ENCODE data around the gene BCAS1. TPM values are rescaled to one million over a fixed set of nuclear protein-coding genes. Genes with fewer than 3 reads are reported as not detected.

Gene BCAS1
- total RNA-seq, 1 experiment from 2014 or later: 1.2 TPM

- POLR2A ChIA-PET: no interaction called here
- peaks cover 28% of the 10 kb centered on the region for H3K4me1 ChIP-seq
- no peak for TF ChIP-seq CTCF (IDR thresholded peaks at IDR 0.05; ENCODE audit: insufficient read depth in 1 of 2, low read depth in 1 of 2, low read length in 1 of 2, severe bottlenecking in 1 of 2, unreplicated experiment in 1 of 2)
- BruUV-seq (replicated peaks): no TSS peak
- Mint-ChIP-seq H3K9me3 (ENCODE audit: unreplicated experiment) (no peaks in the 10 kb centered on the region), H3K4me1 (ENCODE audit: low read depth, unreplicated experiment) (peaks cover 33% of the 10 kb centered on the region), H3K4me3 (ENCODE audit: unreplicated experiment) (no peak overlapping the region), H3K27me3 (ENCODE audit: insufficient read depth, unreplicated experiment) (peaks cover 3% of the 10 kb centered on the region), H3K27ac (ENCODE audit: unreplicated experiment) (no peak overlapping the region), H3K36me3 (ENCODE audit: insufficient read depth, unreplicated experiment) (no peaks in the 10 kb centered on the region)
- H3K27me3 ChIP-seq (replicated peaks; ENCODE audit: control insufficient read depth, insufficient read depth, low read length): no peaks in the 10 kb centered on the region
- CTCF ChIA-PET: no interaction called here
- DNase-seq: no peak
- no peaks in the 10 kb centered on the region for H3K9me3 ChIP-seq
- no peaks in the 10 kb centered on the region for H3K36me3 ChIP-seq (ENCODE audit: control insufficient read depth, insufficient read depth, low read length)
- intact Hi-C loops (cut with micrococcal nuclease; ENCODE audit: unreplicated experiment): no loop called here
- H3K4me3 ChIP-seq (ENCODE audit: low read depth, low read length): no peak overlapping the region
These were observed 2.9 kb upstream of the BCAS1 start for GRCh38 chr20:54073288-54073687.

- H3K9me3 ChIP-seq: no peaks in the 10 kb centered on the region
- no peaks in the 10 kb centered on the region for H3K36me3 Mint-ChIP-seq (ENCODE audit: insufficient read depth, unreplicated experiment)
- H3K4me3 ChIP-seq (ENCODE audit: low read depth, low read length): no peak overlapping the region
- peak overlapping the region; percentile 64 for H3K27ac Mint-ChIP-seq (ENCODE audit: unreplicated experiment)
- no peak for DNase-seq
- H3K36me3 ChIP-seq (ENCODE audit: control insufficient read depth, insufficient read depth, low read length): no peaks in the 10 kb centered on the region
- intact Hi-C loops (cut with micrococcal nuclease; ENCODE audit: unreplicated experiment): loop anchor here (5.0 to 10.0 kb wide), 3 partner anchors 335 to 657 kb away; no protein-coding TSS in a partner anchor
- ChIA-PET CTCF (interaction anchor here (0.6 to 1.1 kb wide), 2 partner anchors 27 to 138 kb away, joined by 3 read pairs; partner anchors contain the start of gene PFDN4), POLR2A (no interaction called here)
- H3K27me3 ChIP-seq (replicated peaks; ENCODE audit: control insufficient read depth, insufficient read depth, low read length): no peaks in the 10 kb centered on the region
- no peak for TF ChIP-seq CTCF (IDR thresholded peaks at IDR 0.05; ENCODE audit: insufficient read depth in 1 of 2, low read depth in 1 of 2, low read length in 1 of 2, severe bottlenecking in 1 of 2, unreplicated experiment in 1 of 2)
- BruUV-seq (replicated peaks): no TSS peak
- H3K4me1 ChIP-seq: peaks cover 51% of the 10 kb centered on the region
- H3K4me3 Mint-ChIP-seq (ENCODE audit: unreplicated experiment): no peak overlapping the region
- H3K27me3 Mint-ChIP-seq (ENCODE audit: insufficient read depth, unreplicated experiment): no peaks in the 10 kb centered on the region
- H3K4me1 Mint-ChIP-seq (ENCODE audit: low read depth, unreplicated experiment): peaks cover 36% of the 10 kb centered on the region
- no peaks in the 10 kb centered on the region for H3K9me3 Mint-ChIP-seq (ENCODE audit: unreplicated experiment)
These were observed 858 bp downstream of the BCAS1 start for GRCh38 chr20:54069501-54069971.

DNA sequence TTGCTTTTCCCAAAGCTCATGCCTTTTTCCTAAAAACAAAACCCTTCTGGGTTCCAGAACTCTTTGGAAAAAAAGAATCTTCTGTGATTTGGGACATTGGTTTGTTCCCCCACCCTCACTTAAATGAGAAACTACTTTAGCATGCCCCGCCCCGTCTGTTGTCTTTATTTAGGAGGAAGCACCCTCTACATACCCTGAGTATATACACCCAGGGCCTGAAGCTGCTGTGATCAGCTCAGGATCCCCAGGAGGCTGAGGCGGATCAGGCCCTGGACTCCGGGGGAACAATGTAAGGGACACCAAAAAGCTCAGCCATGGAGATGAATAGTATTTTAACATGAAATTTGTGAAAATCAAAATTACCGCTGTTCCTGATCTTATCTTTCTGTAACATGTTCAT is 1.4 kb downstream of the BCAS1 start:
- no peaks in the 10 kb centered on the region for H3K36me3 ChIP-seq (ENCODE audit: control insufficient read depth, insufficient read depth, low read length)
- Mint-ChIP-seq H3K4me1 (ENCODE audit: low read depth, unreplicated experiment) (peaks cover 36% of the 10 kb centered on the region), H3K36me3 (ENCODE audit: insufficient read depth, unreplicated experiment) (no peaks in the 10 kb centered on the region), H3K4me3 (ENCODE audit: unreplicated experiment) (no peak overlapping the region), H3K27ac (ENCODE audit: unreplicated experiment) (peak overlapping the region; percentile 64), H3K9me3 (ENCODE audit: unreplicated experiment) (no peaks in the 10 kb centered on the region), H3K27me3 (ENCODE audit: insufficient read depth, unreplicated experiment) (no peaks in the 10 kb centered on the region)
- ChIA-PET POLR2A (no interaction called here), CTCF (interaction anchor here (0.6 to 1.1 kb wide), 2 partner anchors 28 to 139 kb away, joined by 3 read pairs; partner anchors contain the start of gene PFDN4)
- no peak for TF ChIP-seq CTCF (IDR thresholded peaks at IDR 0.05; ENCODE audit: insufficient read depth in 1 of 2, low read depth in 1 of 2, low read length in 1 of 2, severe bottlenecking in 1 of 2, unreplicated experiment in 1 of 2)
- H3K4me1 ChIP-seq: peaks cover 51% of the 10 kb centered on the region
- H3K4me3 ChIP-seq (ENCODE audit: low read depth, low read length): no peak overlapping the region
- intact Hi-C loops (cut with micrococcal nuclease; ENCODE audit: unreplicated experiment): loop anchor here (5.0 to 10.0 kb wide), 3 partner anchors 334 to 657 kb away; no protein-coding TSS in a partner anchor
- BruUV-seq (replicated peaks): no TSS peak
- H3K27me3 ChIP-seq (replicated peaks; ENCODE audit: control insufficient read depth, insufficient read depth, low read length): no peaks in the 10 kb centered on the region
- no peaks in the 10 kb centered on the region for H3K9me3 ChIP-seq
- no peak for DNase-seq
